Measurements from ENCODE around the gene ZNF692.

DNA sequence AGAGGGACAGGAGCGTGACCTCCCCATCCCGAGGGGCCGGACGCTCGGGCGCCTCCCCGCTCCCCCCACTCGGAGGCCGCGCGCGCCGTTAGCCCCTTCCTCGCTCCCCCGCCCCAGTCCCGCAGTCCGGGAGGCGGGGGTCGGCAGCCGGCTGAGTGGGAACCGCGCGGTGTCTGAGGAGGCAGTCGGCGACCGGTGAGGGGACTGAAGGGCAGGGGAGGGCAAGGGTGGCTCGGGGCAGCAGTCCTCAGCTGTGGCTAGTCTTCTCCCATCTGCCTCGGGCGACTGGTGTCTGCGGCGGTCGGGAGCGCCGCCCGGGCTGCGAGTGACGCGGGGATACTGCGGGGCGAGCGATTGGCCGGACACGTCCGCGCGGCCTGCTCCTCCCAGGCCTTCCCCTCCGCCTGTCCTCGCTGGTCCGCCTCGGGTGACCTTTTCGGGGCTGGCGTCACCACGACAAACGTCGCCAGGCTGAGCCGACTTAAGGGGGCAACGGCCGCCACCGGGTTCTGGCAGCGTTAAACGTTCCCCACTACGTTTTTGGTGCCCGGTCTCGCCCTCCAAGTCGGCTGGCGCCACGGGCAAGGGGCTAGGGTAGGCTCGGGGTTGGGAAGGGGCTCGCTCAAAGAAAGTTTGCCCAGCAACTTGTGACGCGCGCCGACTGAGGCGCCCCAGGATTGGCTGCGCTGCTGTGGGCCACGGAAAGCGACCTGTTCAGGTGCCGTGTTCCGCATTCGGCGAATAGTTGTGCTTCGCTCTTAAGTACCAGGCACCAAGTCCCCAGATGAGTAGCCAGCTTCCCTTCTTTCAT, 20.3 kb downstream of the ZNF692 start:
- TF ChIP-seq, protein P1, sequence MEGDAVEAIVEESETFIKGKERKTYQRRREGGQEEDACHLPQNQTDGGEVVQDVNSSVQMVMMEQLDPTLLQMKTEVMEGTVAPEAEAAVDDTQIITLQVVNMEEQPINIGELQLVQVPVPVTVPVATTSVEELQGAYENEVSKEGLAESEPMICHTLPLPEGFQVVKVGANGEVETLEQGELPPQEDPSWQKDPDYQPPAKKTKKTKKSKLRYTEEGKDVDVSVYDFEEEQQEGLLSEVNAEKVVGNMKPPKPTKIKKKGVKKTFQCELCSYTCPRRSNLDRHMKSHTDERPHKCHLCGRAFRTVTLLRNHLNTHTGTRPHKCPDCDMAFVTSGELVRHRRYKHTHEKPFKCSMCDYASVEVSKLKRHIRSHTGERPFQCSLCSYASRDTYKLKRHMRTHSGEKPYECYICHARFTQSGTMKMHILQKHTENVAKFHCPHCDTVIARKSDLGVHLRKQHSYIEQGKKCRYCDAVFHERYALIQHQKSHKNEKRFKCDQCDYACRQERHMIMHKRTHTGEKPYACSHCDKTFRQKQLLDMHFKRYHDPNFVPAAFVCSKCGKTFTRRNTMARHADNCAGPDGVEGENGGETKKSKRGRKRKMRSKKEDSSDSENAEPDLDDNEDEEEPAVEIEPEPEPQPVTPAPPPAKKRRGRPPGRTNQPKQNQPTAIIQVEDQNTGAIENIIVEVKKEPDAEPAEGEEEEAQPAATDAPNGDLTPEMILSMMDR (IDR thresholded peaks at IDR 0.05), result peak in 1 of 6 experiments; percentile 4
- TF ChIP-seq POLR2A (IDR thresholded peaks at IDR 0.05), result peak in 3 of 4 donors; percentile 28 to 89 (median 77)

Measured in esophagus squamous epithelium (tissue), 4 donors.